Measurements from ENCODE around the gene CST11.

CST11 gene

GRCh38 chr20:23493172-23493772, 40.6 kb upstream of the CST11 start:
- Histone ChIP-seq H3K79me2 (ENCODE audit: low read length) (no peaks in the 10 kb centered on the region), H2AFZ (ENCODE audit: low read length) (no peak overlapping the region), H3K9me3 (replicated peaks; ENCODE audit: insufficient read depth, low read length) (no peaks in the 10 kb centered on the region), H3K9ac (ENCODE audit: low read length) (no peak overlapping the region), H3F3A (ENCODE audit: insufficient read depth, low read length) (no peaks in the 10 kb centered on the region), H3K4me2 (ENCODE audit: low read depth, low read length) (no peak overlapping the region), H3K4me1 (ENCODE audit: low read length) (no peaks in the 10 kb centered on the region), H4K20me1 (ENCODE audit: insufficient read depth, low read length) (no peaks in the 10 kb centered on the region), H3K27ac (ENCODE audit: low read length) (no peak overlapping the region), H3K36me3 (replicated peaks; ENCODE audit: insufficient read depth, low read length) (no peaks in the 10 kb centered on the region), H3K9me2 (replicated peaks; ENCODE audit: insufficient read depth, low read length) (no peaks in the 10 kb centered on the region), H3K4me3 (ENCODE audit: low read length) (no peak overlapping the region), H3K27me3 (replicated peaks; ENCODE audit: insufficient read depth, low read length) (no peaks in the 10 kb centered on the region)
- DNase-seq, result no peak
- TF ChIP-seq EZH2phosphoT487 (IDR thresholded peaks at IDR 0.05; ENCODE audit: low read length) (no peak), CTCF (IDR thresholded peaks at IDR 0.05; ENCODE audit: low read length) (no peak), EZH2 (optimal IDR thresholded peaks at IDR 0.05; ENCODE audit: low read depth, low read length) (no peak)

GRCh38 chr20:23492292-23492691, 39.6 kb upstream of the CST11 start:
- Histone ChIP-seq H3K36me3 (replicated peaks; ENCODE audit: insufficient read depth, low read length) (no peaks in the 10 kb centered on the region), H3K4me1 (ENCODE audit: low read length) (no peaks in the 10 kb centered on the region), H3K9ac (ENCODE audit: low read length) (no peak overlapping the region), H3K27me3 (replicated peaks; ENCODE audit: insufficient read depth, low read length) (no peaks in the 10 kb centered on the region), H3K79me2 (ENCODE audit: low read length) (no peaks in the 10 kb centered on the region), H3K4me2 (ENCODE audit: low read depth, low read length) (no peak overlapping the region), H3F3A (ENCODE audit: insufficient read depth, low read length) (no peaks in the 10 kb centered on the region), H4K20me1 (ENCODE audit: insufficient read depth, low read length) (no peaks in the 10 kb centered on the region), H3K27ac (ENCODE audit: low read length) (no peak overlapping the region), H3K4me3 (ENCODE audit: low read length) (no peak overlapping the region), H3K9me2 (replicated peaks; ENCODE audit: insufficient read depth, low read length) (no peaks in the 10 kb centered on the region), H2AFZ (ENCODE audit: low read length) (no peak overlapping the region), H3K9me3 (replicated peaks; ENCODE audit: insufficient read depth, low read length) (no peaks in the 10 kb centered on the region)
- DNase-seq, result no peak
- TF ChIP-seq EZH2phosphoT487 (IDR thresholded peaks at IDR 0.05; ENCODE audit: low read length) (no peak), CTCF (IDR thresholded peaks at IDR 0.05; ENCODE audit: low read length) (no peak)

GRCh38 chr20:23490817-23491216, 38.1 kb upstream of the CST11 start, which contains the start of gene CST8:
Gene CST8, plus strand, starts transcription at chr20:23491117. Its CDS starts 551 bp downstream, at chr20:23491668.
- Histone ChIP-seq H3K27me3 (replicated peaks; ENCODE audit: insufficient read depth, low read length) (no peaks in the 10 kb centered on the region), H3K4me1 (ENCODE audit: low read length) (no peaks in the 10 kb centered on the region), H3K36me3 (replicated peaks; ENCODE audit: insufficient read depth, low read length) (no peaks in the 10 kb centered on the region), H4K20me1 (ENCODE audit: insufficient read depth, low read length) (no peaks in the 10 kb centered on the region), H3K9me2 (replicated peaks; ENCODE audit: insufficient read depth, low read length) (no peaks in the 10 kb centered on the region), H3K79me2 (ENCODE audit: low read length) (no peaks in the 10 kb centered on the region), H3K27ac (ENCODE audit: low read length) (no peak within 1 kb of the TSS), H3K4me2 (ENCODE audit: low read depth, low read length) (no peak within 1 kb of the TSS), H3K9me3 (replicated peaks; ENCODE audit: insufficient read depth, low read length) (no peaks in the 10 kb centered on the region), H3K4me3 (ENCODE audit: low read length) (no peak within 1 kb of the TSS), H3F3A (ENCODE audit: insufficient read depth, low read length) (no peaks in the 10 kb centered on the region), H2AFZ (ENCODE audit: low read length) (no peak within 1 kb of the TSS), H3K9ac (ENCODE audit: low read length) (no peak within 1 kb of the TSS)
- no peak for DNase-seq
- TF ChIP-seq EZH2phosphoT487 (IDR thresholded peaks at IDR 0.05; ENCODE audit: low read length), result no peak
- no peak for TF ChIP-seq EZH2 (optimal IDR thresholded peaks at IDR 0.05; ENCODE audit: low read depth, low read length)
- no peak for TF ChIP-seq CTCF (IDR thresholded peaks at IDR 0.05; ENCODE audit: low read length)
